ENCODE results near the gene TCAP. TPM values are rescaled to one million over a fixed set of nuclear protein-coding genes. Genes with fewer than 3 reads are reported as not detected.
A peak's percentile ranks its signal among the peaks of the same experiment; 100 is the strongest.

TCAP gene
- total RNA-seq, 2 experiments from 2014 or later, result 1.1 to 1.3 TPM

GRCh38 chr17:39633570-39634183 lies 31.5 kb upstream of the TCAP start:
- no peak overlapping the region for H3K4me3 Mint-ChIP-seq
- no peak overlapping the region for H3K27ac Mint-ChIP-seq
- CTCF ChIA-PET, result interaction anchor here (0.6 to 17.8 kb wide), 7 partner anchors 13 to 347 kb away, joined by 3 to 307 read pairs (median 6); partner anchors contain the start of genes MIEN1, PPP1R1B and PSMD3
- peaks cover 16% of the 10 kb centered on the region for H3K27me3 Mint-ChIP-seq
- H3K36me3 Mint-ChIP-seq, result peaks cover 1% of the 10 kb centered on the region
- DNase-seq (no peak), ATAC-seq (no peak)
- H3K4me1 Mint-ChIP-seq, result peaks cover 29% of the 10 kb centered on the region
- H3K9me3 Mint-ChIP-seq (ENCODE audit: low read depth), result no peaks in the 10 kb centered on the region

- H3K27ac Mint-ChIP-seq, result no peak overlapping the region
- peaks cover 1% of the 10 kb centered on the region for H3K36me3 Mint-ChIP-seq
- ATAC-seq (no peak), DNase-seq (no peak)
- H3K4me3 Mint-ChIP-seq, result no peak overlapping the region
- H3K4me1 Mint-ChIP-seq, result peaks cover 35% of the 10 kb centered on the region
- peaks cover 14% of the 10 kb centered on the region for H3K27me3 Mint-ChIP-seq
- CTCF ChIA-PET, result interaction anchor here (0.6 to 17.8 kb wide), 12 partner anchors 14 to 119 kb away, joined by 3 to 307 read pairs (median 4); partner anchors contain the start of gene PPP1R1B
- H3K9me3 Mint-ChIP-seq (ENCODE audit: low read depth), result no peaks in the 10 kb centered on the region
Observed at GRCh38 chr17:39634384-39634871, 30.7 kb upstream of the TCAP start.

- Mint-ChIP-seq H3K9me3 (ENCODE audit: low read depth) (no peaks in the 10 kb centered on the region), H3K4me1 (peaks cover 44% of the 10 kb centered on the region), H3K27ac (no peak overlapping the region), H3K4me3 (no peak overlapping the region), H3K27me3 (peaks cover 8% of the 10 kb centered on the region), H3K36me3 (peaks cover 1% of the 10 kb centered on the region)
- no peak for DNase-seq
- ATAC-seq, result no peak
- CTCF ChIA-PET, result interaction anchor here (1.0 to 17.8 kb wide), 9 partner anchors 14 to 345 kb away, joined by 3 to 307 read pairs (median 4); partner anchors contain the start of genes PPP1R1B and PSMD3
Observed at GRCh38 chr17:39635614-39636176, 29.5 kb upstream of the TCAP start.

GRCh38 chr17:39636587-39636926 lies 28.6 kb upstream of the TCAP start:
- DNase-seq (no peak), ATAC-seq (no peak)
- H3K4me1 Mint-ChIP-seq, result peaks cover 40% of the 10 kb centered on the region
- no peaks in the 10 kb centered on the region for H3K9me3 Mint-ChIP-seq (ENCODE audit: low read depth)
- peaks cover 3% of the 10 kb centered on the region for H3K27me3 Mint-ChIP-seq
- peaks cover 1% of the 10 kb centered on the region for H3K36me3 Mint-ChIP-seq
- CTCF ChIA-PET, result interaction anchor here (1.7 to 12.9 kb wide), 2 partner anchors 16 to 51 kb away, joined by 4 to 300 read pairs; partner anchors contain the start of genes PGAP3 and PPP1R1B
- H3K27ac Mint-ChIP-seq, result peak overlapping the region; percentile 81
- peak overlapping the region; percentile 90 for H3K4me3 Mint-ChIP-seq

- peaks cover 1% of the 10 kb centered on the region for H3K36me3 Mint-ChIP-seq
- ATAC-seq, result peak; percentile 91
- H3K4me3 Mint-ChIP-seq, result peak within 1 kb of the TSS; percentile 90
- H3K9me3 Mint-ChIP-seq (ENCODE audit: low read depth), result no peaks in the 10 kb centered on the region
- peak within 1 kb of the TSS; percentile 81 for H3K27ac Mint-ChIP-seq
- DNase-seq, result peak; percentile 94
- CTCF ChIA-PET, result interaction anchor here (1.0 to 12.9 kb wide), 4 partner anchors 17 to 92 kb away, joined by 3 to 300 read pairs (median 6); partner anchors contain the start of genes PGAP3 and PPP1R1B
- H3K4me1 Mint-ChIP-seq, result peaks cover 41% of the 10 kb centered on the region
- H3K27me3 Mint-ChIP-seq, result no peaks in the 10 kb centered on the region
Observed at GRCh38 chr17:39636927-39637736, 28.0 kb upstream of the TCAP start, which contains the start of gene STARD3. Gene STARD3 (plus strand): TSS chr17:39637144. CDS start chr17:39653532, 16,388 bp downstream.

- no peaks in the 10 kb centered on the region for H3K27me3 Mint-ChIP-seq
- peaks cover 51% of the 10 kb centered on the region for H3K4me1 Mint-ChIP-seq
- no peak for ATAC-seq
- H3K36me3 Mint-ChIP-seq, result peaks cover 1% of the 10 kb centered on the region
- DNase-seq, result no peak
- peak overlapping the region; percentile 6 for H3K27ac Mint-ChIP-seq
- H3K9me3 Mint-ChIP-seq (ENCODE audit: low read depth), result no peaks in the 10 kb centered on the region
- CTCF ChIA-PET, result interaction anchor here (1.0 to 12.9 kb wide), 6 partner anchors 13 to 91 kb away, joined by 3 to 300 read pairs (median 5); partner anchors contain the start of genes PNMT and PPP1R1B
- H3K4me3 Mint-ChIP-seq, result peak overlapping the region; percentile 90
Observed at GRCh38 chr17:39638317-39638716, 26.8 kb upstream of the TCAP start.

- H3K9me3 Mint-ChIP-seq (ENCODE audit: low read depth), result no peaks in the 10 kb centered on the region
- no peak overlapping the region for H3K27ac Mint-ChIP-seq
- no peaks in the 10 kb centered on the region for H3K27me3 Mint-ChIP-seq
- H3K4me3 Mint-ChIP-seq, result no peak overlapping the region
- peaks cover 1% of the 10 kb centered on the region for H3K36me3 Mint-ChIP-seq
- no peak for ATAC-seq
- CTCF ChIA-PET, result interaction anchor here (1.2 to 12.9 kb wide), 4 partner anchors 15 to 92 kb away, joined by 3 to 300 read pairs (median 10); partner anchors contain the start of genes PNMT and PPP1R1B
- DNase-seq, result no peak
- peaks cover 53% of the 10 kb centered on the region for H3K4me1 Mint-ChIP-seq
Observed at GRCh38 chr17:39639043-39639442, 26.1 kb upstream of the TCAP start.

GRCh38 chr17:39639566-39640458 lies 25.3 kb upstream of the TCAP start:
- H3K9me3 Mint-ChIP-seq (ENCODE audit: low read depth), result no peaks in the 10 kb centered on the region
- no peak for ATAC-seq
- H3K27ac Mint-ChIP-seq, result no peak overlapping the region
- peaks cover 1% of the 10 kb centered on the region for H3K36me3 Mint-ChIP-seq
- H3K27me3 Mint-ChIP-seq, result no peaks in the 10 kb centered on the region
- H3K4me1 Mint-ChIP-seq, result peaks cover 53% of the 10 kb centered on the region
- no peak overlapping the region for H3K4me3 Mint-ChIP-seq
- CTCF ChIA-PET, result interaction anchor here (1.3 to 12.9 kb wide), 3 partner anchors 14 to 91 kb away, joined by 4 to 300 read pairs (median 17); partner anchors contain the start of gene PPP1R1B
- no peak for DNase-seq

GRCh38 chr17:39640591-39641031 lies 24.5 kb upstream of the TCAP start:
- DNase-seq (no peak), ATAC-seq (no peak)
- no peak overlapping the region for H3K4me3 Mint-ChIP-seq
- no peak overlapping the region for H3K27ac Mint-ChIP-seq
- CTCF ChIA-PET, result interaction anchor here (1.1 to 12.9 kb wide), 4 partner anchors 13 to 91 kb away, joined by 3 to 300 read pairs (median 10); partner anchors contain the start of gene PPP1R1B
- peaks cover 3% of the 10 kb centered on the region for H3K36me3 Mint-ChIP-seq
- no peaks in the 10 kb centered on the region for H3K9me3 Mint-ChIP-seq (ENCODE audit: low read depth)
- H3K27me3 Mint-ChIP-seq, result no peaks in the 10 kb centered on the region
- H3K4me1 Mint-ChIP-seq, result peaks cover 54% of the 10 kb centered on the region

GRCh38 chr17:39641097-39641496 lies 24.1 kb upstream of the TCAP start:
- DNase-seq (no peak), ATAC-seq (no peak)
- H3K36me3 Mint-ChIP-seq, result peaks cover 3% of the 10 kb centered on the region
- H3K4me1 Mint-ChIP-seq, result peaks cover 52% of the 10 kb centered on the region
- no peaks in the 10 kb centered on the region for H3K9me3 Mint-ChIP-seq (ENCODE audit: low read depth)
- H3K27me3 Mint-ChIP-seq, result no peaks in the 10 kb centered on the region
- CTCF ChIA-PET, result interaction anchor here (1.1 to 18.0 kb wide), 4 partner anchors 12 to 91 kb away, joined by 3 to 307 read pairs (median 27); partner anchors contain the start of gene PPP1R1B
- no peak overlapping the region for H3K27ac Mint-ChIP-seq
- no peak overlapping the region for H3K4me3 Mint-ChIP-seq

GRCh38 chr17:39641883-39642282 lies 23.3 kb upstream of the TCAP start:
- no peak for DNase-seq
- peaks cover 45% of the 10 kb centered on the region for H3K4me1 Mint-ChIP-seq
- no peak overlapping the region for H3K4me3 Mint-ChIP-seq
- H3K36me3 Mint-ChIP-seq, result peaks cover 3% of the 10 kb centered on the region
- ATAC-seq, result no peak
- no peaks in the 10 kb centered on the region for H3K27me3 Mint-ChIP-seq
- H3K27ac Mint-ChIP-seq, result no peak overlapping the region
- CTCF ChIA-PET, result interaction anchor here (1.3 to 18.0 kb wide), 3 partner anchors 11 to 40 kb away, joined by 4 to 307 read pairs (median 50); partner anchors contain the start of gene PPP1R1B
- no peaks in the 10 kb centered on the region for H3K9me3 Mint-ChIP-seq (ENCODE audit: low read depth)
